HepG2 (cell line): ENCODE measurements around the gene VAC14. TPM values are rescaled to one million over a fixed set of nuclear protein-coding genes. Genes with fewer than 3 reads are reported as not detected.

Source experiments
- HCFC1 ChIP-seq: fragments of 150-350 bp; IDR thresholded peaks from 2 replicates; pipeline ENCODE4 v1.6.1; 2014; ENCODE audit warnings: low read depth, low read length
- KAT2B ChIP-seq: fragments of 150-350 bp; IDR thresholded peaks from 2 replicates; pipeline ENCODE4 v1.6.1; 2014; ENCODE audit warnings: low read depth, low read length, borderline replicate concordance
- PITX1 ChIP-seq: sonication (generic); formaldehyde crosslinking; IDR thresholded peaks from 2 replicates; pipeline ENCODE4 v1.5.1; 2020; ENCODE audit warnings: mild to moderate bottlenecking, missing genetic modification reagents
- RNF2 ChIP-seq: fragments of 450-650 bp; conservative IDR thresholded peaks from 2 replicates; pipeline ENCODE4 v1.6.1; 2016; ENCODE audit warnings: low read depth
- TEAD3 ChIP-seq: optimal IDR thresholded peaks from 2 replicates; pipeline ENCODE3; 2016; ENCODE audit warnings: borderline replicate concordance
- ZNF354B ChIP-seq: sonication (generic); formaldehyde crosslinking; IDR thresholded peaks from 2 replicates; pipeline ENCODE4 v1.8.0; 2022; ENCODE audit warnings: mild to moderate bottlenecking, missing genetic modification reagents
- ZNF367 ChIP-seq: sonication (generic); formaldehyde crosslinking; IDR thresholded peaks from 2 replicates; pipeline ENCODE4 v1.4.0; 2020; ENCODE audit warnings: missing genetic modification reagents, borderline replicate concordance
- ZNF737 ChIP-seq: sonication (generic); formaldehyde crosslinking; IDR thresholded peaks from 2 replicates; pipeline ENCODE4 v1.5.0; 2020; ENCODE audit warnings: missing genetic modification reagents, mild to moderate bottlenecking, borderline replicate concordance
- polyA plus RNA-seq, 8 experiments: library from polyadenylated mRNA; depleted of rRNA in 3 of 8; stranded (reverse) in 7 of 8; unstranded in 1 of 8; fragments of >200 nt; fragmentation: Illumina TruSeq in 4 of 8; extraction: Trizol in 4 of 8; gene quantifications; 2 replicates each; pipeline versions ENCODE4 v1.2.1 to v1.2.3, GENCODE V29; 2011 to 2016; ENCODE audit warnings: low read depth in 4 of 8, missing spikeins in 1 of 8, mixed read lengths in 1 of 8; ENCODE audit not compliant: insufficient read depth in 1 of 8
- total RNA-seq, 5 experiments: library from RNA; depleted of rRNA; stranded (reverse); fragments of >200 nt; fragmentation: Illumina TruSeq; extraction: Trizol; gene quantifications; 2 replicates each; pipeline ENCODE4 v1.2.3, GENCODE V29; 2016; ENCODE audit warnings: low read depth in 1 of 5
- TF ChIP-seq, protein P1 (sequence below): sonication (generic); formaldehyde crosslinking; IDR thresholded peaks from 2 replicates; pipeline ENCODE4 v1.5.0; 2020; ENCODE audit warnings: mild to moderate bottlenecking, missing genetic modification reagents, borderline replicate concordance
- TF ChIP-seq, protein P2 (sequence below): sonication (generic); formaldehyde crosslinking; IDR thresholded peaks from 2 replicates; pipeline ENCODE4 v1.9.0; 2021; ENCODE audit warnings: mild to moderate bottlenecking, missing genetic modification reagents
- TF ChIP-seq, protein P3 (sequence below): sonication (generic); formaldehyde crosslinking; IDR thresholded peaks from 2 replicates; pipeline ENCODE4 v1.8.0; 2022; ENCODE audit warnings: missing genetic modification reagents, mild to moderate bottlenecking, borderline replicate concordance

Gene VAC14
- total and polyA plus RNA-seq, 2 of the 13 experiments (the other 11 are each of a cell fraction or from before 2014, with no cell fraction given), result 23.5 to 24.6 TPM

DNA sequence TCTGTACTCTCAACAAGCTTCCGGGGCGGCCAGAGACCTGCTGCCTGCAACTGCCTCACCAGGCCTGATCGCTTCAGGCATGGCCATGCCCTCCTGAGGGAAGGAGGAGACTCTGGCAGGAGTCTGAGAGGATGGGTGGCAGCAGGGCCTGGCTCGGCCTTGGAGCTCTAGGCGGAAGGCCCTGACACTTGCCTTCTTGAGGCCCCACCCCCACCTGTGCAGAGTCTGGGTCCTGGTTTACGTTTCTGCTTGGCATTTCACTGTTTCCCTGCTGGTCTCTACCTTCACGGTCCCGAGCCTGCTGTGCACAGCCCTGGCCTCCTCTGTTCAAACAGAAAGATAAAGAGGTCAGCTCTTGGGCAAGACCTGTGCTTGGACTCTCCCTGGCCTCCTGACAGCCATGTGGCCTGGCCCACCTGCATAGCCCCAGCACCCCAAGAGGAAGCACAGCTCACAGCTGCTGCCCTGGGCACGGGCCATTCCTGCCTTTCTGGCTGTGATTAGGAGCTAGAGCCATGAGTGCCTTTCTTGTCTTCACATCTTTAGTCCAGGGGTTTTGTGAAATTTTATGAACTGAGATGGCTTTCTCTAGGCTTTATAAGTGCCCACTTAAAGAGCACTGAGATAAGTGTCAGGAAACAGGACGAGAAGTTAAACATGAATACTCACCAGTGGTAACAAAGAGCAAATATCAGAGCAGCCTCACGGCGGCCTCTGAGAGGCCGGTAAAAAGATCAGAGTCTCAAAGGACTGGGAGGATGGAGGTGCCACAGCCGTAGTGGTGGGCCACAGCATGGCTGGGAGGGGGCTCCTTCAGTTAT is 89.5 kb downstream of the VAC14 start (continued):
- TF ChIP-seq, protein P1, sequence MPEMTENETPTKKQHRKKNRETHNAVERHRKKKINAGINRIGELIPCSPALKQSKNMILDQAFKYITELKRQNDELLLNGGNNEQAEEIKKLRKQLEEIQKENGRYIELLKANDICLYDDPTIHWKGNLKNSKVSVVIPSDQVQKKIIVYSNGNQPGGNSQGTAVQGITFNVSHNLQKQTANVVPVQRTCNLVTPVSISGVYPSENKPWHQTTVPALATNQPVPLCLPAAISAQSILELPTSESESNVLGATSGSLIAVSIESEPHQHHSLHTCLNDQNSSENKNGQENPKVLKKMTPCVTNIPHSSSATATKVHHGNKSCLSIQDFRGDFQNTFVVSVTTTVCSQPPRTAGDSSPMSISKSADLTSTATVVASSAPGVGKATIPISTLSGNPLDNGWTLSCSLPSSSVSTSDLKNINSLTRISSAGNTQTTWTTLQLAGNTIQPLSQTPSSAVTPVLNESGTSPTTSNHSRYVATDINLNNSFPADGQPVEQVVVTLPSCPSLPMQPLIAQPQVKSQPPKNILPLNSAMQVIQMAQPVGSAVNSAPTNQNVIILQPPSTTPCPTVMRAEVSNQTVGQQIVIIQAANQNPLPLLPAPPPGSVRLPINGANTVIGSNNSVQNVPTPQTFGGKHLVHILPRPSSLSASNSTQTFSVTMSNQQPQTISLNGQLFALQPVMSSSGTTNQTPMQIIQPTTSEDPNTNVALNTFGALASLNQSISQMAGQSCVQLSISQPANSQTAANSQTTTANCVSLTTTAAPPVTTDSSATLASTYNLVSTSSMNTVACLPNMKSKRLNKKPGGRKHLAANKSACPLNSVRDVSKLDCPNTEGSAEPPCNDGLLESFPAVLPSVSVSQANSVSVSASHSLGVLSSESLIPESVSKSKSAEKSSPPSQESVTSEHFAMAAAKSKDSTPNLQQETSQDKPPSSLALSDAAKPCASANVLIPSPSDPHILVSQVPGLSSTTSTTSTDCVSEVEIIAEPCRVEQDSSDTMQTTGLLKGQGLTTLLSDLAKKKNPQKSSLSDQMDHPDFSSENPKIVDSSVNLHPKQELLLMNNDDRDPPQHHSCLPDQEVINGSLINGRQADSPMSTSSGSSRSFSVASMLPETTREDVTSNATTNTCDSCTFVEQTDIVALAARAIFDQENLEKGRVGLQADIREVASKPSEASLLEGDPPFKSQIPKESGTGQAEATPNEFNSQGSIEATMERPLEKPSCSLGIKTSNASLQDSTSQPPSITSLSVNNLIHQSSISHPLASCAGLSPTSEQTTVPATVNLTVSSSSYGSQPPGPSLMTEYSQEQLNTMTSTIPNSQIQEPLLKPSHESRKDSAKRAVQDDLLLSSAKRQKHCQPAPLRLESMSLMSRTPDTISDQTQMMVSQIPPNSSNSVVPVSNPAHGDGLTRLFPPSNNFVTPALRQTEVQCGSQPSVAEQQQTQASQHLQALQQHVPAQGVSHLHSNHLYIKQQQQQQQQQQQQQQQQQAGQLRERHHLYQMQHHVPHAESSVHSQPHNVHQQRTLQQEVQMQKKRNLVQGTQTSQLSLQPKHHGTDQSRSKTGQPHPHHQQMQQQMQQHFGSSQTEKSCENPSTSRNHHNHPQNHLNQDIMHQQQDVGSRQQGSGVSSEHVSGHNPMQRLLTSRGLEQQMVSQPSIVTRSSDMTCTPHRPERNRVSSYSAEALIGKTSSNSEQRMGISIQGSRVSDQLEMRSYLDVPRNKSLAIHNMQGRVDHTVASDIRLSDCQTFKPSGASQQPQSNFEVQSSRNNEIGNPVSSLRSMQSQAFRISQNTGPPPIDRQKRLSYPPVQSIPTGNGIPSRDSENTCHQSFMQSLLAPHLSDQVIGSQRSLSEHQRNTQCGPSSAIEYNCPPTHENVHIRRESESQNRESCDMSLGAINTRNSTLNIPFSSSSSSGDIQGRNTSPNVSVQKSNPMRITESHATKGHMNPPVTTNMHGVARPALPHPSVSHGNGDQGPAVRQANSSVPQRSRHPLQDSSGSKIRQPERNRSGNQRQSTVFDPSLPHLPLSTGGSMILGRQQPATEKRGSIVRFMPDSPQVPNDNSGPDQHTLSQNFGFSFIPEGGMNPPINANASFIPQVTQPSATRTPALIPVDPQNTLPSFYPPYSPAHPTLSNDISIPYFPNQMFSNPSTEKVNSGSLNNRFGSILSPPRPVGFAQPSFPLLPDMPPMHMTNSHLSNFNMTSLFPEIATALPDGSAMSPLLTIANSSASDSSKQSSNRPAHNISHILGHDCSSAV (CRISPR knock-in tag), result no peak
- no peak for TF ChIP-seq HCFC1
- peak; percentile 46; the same call in 1 of the 2 replicates for TF ChIP-seq ZNF367
- TF ChIP-seq ZNF354B (CRISPR knock-in tag), result no peak
- peak; percentile 52 for TF ChIP-seq TEAD3
- peak; percentile 79; the same call in 1 of the 2 replicates for TF ChIP-seq PITX1 (CRISPR knock-in tag)
- no peak for TF ChIP-seq ZNF737 (CRISPR knock-in tag)
- TF ChIP-seq, protein P2, sequence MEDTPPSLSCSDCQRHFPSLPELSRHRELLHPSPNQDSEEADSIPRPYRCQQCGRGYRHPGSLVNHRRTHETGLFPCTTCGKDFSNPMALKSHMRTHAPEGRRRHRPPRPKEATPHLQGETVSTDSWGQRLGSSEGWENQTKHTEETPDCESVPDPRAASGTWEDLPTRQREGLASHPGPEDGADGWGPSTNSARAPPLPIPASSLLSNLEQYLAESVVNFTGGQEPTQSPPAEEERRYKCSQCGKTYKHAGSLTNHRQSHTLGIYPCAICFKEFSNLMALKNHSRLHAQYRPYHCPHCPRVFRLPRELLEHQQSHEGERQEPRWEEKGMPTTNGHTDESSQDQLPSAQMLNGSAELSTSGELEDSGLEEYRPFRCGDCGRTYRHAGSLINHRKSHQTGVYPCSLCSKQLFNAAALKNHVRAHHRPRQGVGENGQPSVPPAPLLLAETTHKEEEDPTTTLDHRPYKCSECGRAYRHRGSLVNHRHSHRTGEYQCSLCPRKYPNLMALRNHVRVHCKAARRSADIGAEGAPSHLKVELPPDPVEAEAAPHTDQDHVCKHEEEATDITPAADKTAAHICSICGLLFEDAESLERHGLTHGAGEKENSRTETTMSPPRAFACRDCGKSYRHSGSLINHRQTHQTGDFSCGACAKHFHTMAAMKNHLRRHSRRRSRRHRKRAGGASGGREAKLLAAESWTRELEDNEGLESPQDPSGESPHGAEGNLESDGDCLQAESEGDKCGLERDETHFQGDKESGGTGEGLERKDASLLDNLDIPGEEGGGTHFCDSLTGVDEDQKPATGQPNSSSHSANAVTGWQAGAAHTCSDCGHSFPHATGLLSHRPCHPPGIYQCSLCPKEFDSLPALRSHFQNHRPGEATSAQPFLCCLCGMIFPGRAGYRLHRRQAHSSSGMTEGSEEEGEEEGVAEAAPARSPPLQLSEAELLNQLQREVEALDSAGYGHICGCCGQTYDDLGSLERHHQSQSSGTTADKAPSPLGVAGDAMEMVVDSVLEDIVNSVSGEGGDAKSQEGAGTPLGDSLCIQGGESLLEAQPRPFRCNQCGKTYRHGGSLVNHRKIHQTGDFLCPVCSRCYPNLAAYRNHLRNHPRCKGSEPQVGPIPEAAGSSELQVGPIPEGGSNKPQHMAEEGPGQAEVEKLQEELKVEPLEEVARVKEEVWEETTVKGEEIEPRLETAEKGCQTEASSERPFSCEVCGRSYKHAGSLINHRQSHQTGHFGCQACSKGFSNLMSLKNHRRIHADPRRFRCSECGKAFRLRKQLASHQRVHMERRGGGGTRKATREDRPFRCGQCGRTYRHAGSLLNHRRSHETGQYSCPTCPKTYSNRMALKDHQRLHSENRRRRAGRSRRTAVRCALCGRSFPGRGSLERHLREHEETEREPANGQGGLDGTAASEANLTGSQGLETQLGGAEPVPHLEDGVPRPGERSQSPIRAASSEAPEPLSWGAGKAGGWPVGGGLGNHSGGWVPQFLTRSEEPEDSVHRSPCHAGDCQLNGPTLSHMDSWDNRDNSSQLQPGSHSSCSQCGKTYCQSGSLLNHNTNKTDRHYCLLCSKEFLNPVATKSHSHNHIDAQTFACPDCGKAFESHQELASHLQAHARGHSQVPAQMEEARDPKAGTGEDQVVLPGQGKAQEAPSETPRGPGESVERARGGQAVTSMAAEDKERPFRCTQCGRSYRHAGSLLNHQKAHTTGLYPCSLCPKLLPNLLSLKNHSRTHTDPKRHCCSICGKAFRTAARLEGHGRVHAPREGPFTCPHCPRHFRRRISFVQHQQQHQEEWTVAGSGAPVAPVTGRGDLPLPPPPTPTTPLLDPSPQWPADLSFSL, result no peak
- TF ChIP-seq RNF2, result peak; percentile 81; the same call in 1 of the 2 replicates
- no peak for TF ChIP-seq KAT2B
- TF ChIP-seq, protein P3, sequence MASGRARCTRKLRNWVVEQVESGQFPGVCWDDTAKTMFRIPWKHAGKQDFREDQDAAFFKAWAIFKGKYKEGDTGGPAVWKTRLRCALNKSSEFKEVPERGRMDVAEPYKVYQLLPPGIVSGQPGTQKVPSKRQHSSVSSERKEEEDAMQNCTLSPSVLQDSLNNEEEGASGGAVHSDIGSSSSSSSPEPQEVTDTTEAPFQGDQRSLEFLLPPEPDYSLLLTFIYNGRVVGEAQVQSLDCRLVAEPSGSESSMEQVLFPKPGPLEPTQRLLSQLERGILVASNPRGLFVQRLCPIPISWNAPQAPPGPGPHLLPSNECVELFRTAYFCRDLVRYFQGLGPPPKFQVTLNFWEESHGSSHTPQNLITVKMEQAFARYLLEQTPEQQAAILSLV (CRISPR knock-in tag), result peak; percentile 67; the same call in 1 of the 2 replicates
